ENCODE data around the gene DPH6. TPM values are rescaled to one million over a fixed set of nuclear protein-coding genes. Genes with fewer than 3 reads are reported as not detected.

Gene DPH6
- total RNA-seq, 2 experiments from 2014 or later: 7.0 to 8.0 TPM

- POLR2A ChIA-PET: no interaction called here
- Histone ChIP-seq H3K27me3 (ENCODE audit: control insufficient read depth in 1 of 2, insufficient read depth in 2 of 2, low read length in 2 of 2) (peaks cover 0 to 5% of the 10 kb centered on the region in 2 experiments), H3K36me3 (ENCODE audit: insufficient read depth, low read length) (no peaks in the 10 kb centered on the region), H3K27ac (ENCODE audit: low read depth in 1 of 2, low read length in 2 of 2) (no peak overlapping the region), H3K4me1 (ENCODE audit: insufficient read depth, low read length) (no peaks in the 10 kb centered on the region), H3K9me3 (ENCODE audit: control insufficient read depth in 1 of 2, insufficient read depth in 1 of 2, low read length in 2 of 2) (no peaks in the 10 kb centered on the region), H3K4me3 (ENCODE audit: low read length) (no peak overlapping the region)
- Mint-ChIP-seq H3K36me3 (ENCODE audit: low read depth) (no peaks in the 10 kb centered on the region), H3K4me1 (ENCODE audit: low read depth) (no peaks in the 10 kb centered on the region), H3K27ac (no peak overlapping the region), H3K9me3 (no peaks in the 10 kb centered on the region), H3K27me3 (peaks cover 4% of the 10 kb centered on the region), H3K4me3 (no peak overlapping the region)
- no peak for TF ChIP-seq CTCF (IDR thresholded peaks at IDR 0.05)
- no peak for DNase-seq
- no peak for ATAC-seq (ENCODE audit: poor library complexity)
- CTCF ChIA-PET: no interaction called here
- intact Hi-C loops (cut with DNase I, micrococcal nuclease): no loop called here
Measured at GRCh38 chr15:35566991-35567390, 21.0 kb upstream of the DPH6 start.

- TF ChIP-seq CTCF (IDR thresholded peaks at IDR 0.05): no peak
- Histone ChIP-seq H3K27ac (ENCODE audit: low read depth in 1 of 2, low read length in 2 of 2) (no peak overlapping the region), H3K4me3 (ENCODE audit: low read length) (no peak overlapping the region), H3K36me3 (ENCODE audit: insufficient read depth, low read length) (no peaks in the 10 kb centered on the region), H3K4me1 (ENCODE audit: insufficient read depth, low read length) (no peaks in the 10 kb centered on the region), H3K9me3 (ENCODE audit: control insufficient read depth in 1 of 2, insufficient read depth in 1 of 2, low read length in 2 of 2) (no peaks in the 10 kb centered on the region), H3K27me3 (ENCODE audit: control insufficient read depth in 1 of 2, insufficient read depth in 2 of 2, low read length in 2 of 2) (peaks cover 0 to 5% of the 10 kb centered on the region in 2 experiments)
- H3K27ac Mint-ChIP-seq: no peak overlapping the region
- no peaks in the 10 kb centered on the region for H3K36me3 Mint-ChIP-seq (ENCODE audit: low read depth)
- H3K4me3 Mint-ChIP-seq: no peak overlapping the region
- H3K27me3 Mint-ChIP-seq: peaks cover 4% of the 10 kb centered on the region
- ATAC-seq (ENCODE audit: poor library complexity) (no peak), DNase-seq (no peak)
- no peaks in the 10 kb centered on the region for H3K4me1 Mint-ChIP-seq (ENCODE audit: low read depth)
- CTCF ChIA-PET: no interaction called here
- POLR2A ChIA-PET: no interaction called here
- no peaks in the 10 kb centered on the region for H3K9me3 Mint-ChIP-seq
- intact Hi-C loops (cut with DNase I, micrococcal nuclease): no loop called here
Measured at GRCh38 chr15:35565901-35566300, 19.9 kb upstream of the DPH6 start.

GRCh38 chr15:35562641-35563040 lies 16.7 kb upstream of the DPH6 start:
- Mint-ChIP-seq H3K36me3 (ENCODE audit: low read depth) (no peaks in the 10 kb centered on the region), H3K27ac (no peak overlapping the region), H3K27me3 (no peaks in the 10 kb centered on the region), H3K4me3 (no peak overlapping the region), H3K4me1 (ENCODE audit: low read depth) (no peaks in the 10 kb centered on the region), H3K9me3 (no peaks in the 10 kb centered on the region)
- H3K4me3 ChIP-seq (ENCODE audit: low read length): no peak overlapping the region
- ChIA-PET POLR2A (no interaction called here), CTCF (no interaction called here)
- H3K36me3 ChIP-seq (ENCODE audit: insufficient read depth, low read length): no peaks in the 10 kb centered on the region
- H3K27ac ChIP-seq (ENCODE audit: low read depth in 1 of 2, low read length in 2 of 2): no peak overlapping the region
- no peak for ATAC-seq (ENCODE audit: poor library complexity)
- intact Hi-C loops (cut with DNase I, micrococcal nuclease): no loop called here
- no peak for DNase-seq
- H3K27me3 ChIP-seq (ENCODE audit: control insufficient read depth in 1 of 2, insufficient read depth in 2 of 2, low read length in 2 of 2): no peaks in the 10 kb centered on the region
- no peaks in the 10 kb centered on the region for H3K4me1 ChIP-seq (ENCODE audit: insufficient read depth, low read length)
- no peak for TF ChIP-seq CTCF (IDR thresholded peaks at IDR 0.05)
- H3K9me3 ChIP-seq (ENCODE audit: control insufficient read depth in 1 of 2, insufficient read depth in 1 of 2, low read length in 2 of 2): no peaks in the 10 kb centered on the region

Data from CD4-positive, alpha-beta T cell (primary cell).